K562 (cell line): ENCODE measurements around the gene CENPT. TPM values are rescaled to one million over a fixed set of nuclear protein-coding genes. Genes with fewer than 3 reads are reported as not detected.

ENCODE experiments used
- CHD2 ChIP-seq: IDR thresholded peaks from 2 replicates; pipeline ENCODE4 v1.6.1; 2011; ENCODE audit warnings: low read depth, low read length
- ETS2 ChIP-seq: IDR thresholded peaks from 2 replicates; pipeline ENCODE4 v1.6.1; 2016; ENCODE audit warnings: borderline replicate concordance, missing genetic modification characterization, mild to moderate bottlenecking, moderate library complexity, missing compliant biosample characterization; ENCODE audit not compliant: poor library complexity, severe bottlenecking
- FOXM1 ChIP-seq, 2 experiments: fragments of 450-650 bp in 1 of 2; sonication (generic) in 1 of 2; formaldehyde crosslinking in 1 of 2; IDR thresholded peaks; 2 replicates each; pipeline versions ENCODE4 v1.6.1 to v1.9.0; 2017 to 2022; ENCODE audit warnings: low read depth in 2 of 2, mild to moderate bottlenecking in 2 of 2, missing genetic modification reagents in 1 of 2, moderate library complexity in 1 of 2
- KAT7 ChIP-seq: sonication (generic); formaldehyde crosslinking; IDR thresholded peaks from 2 replicates; pipeline ENCODE4 v1.8.0; 2022; ENCODE audit warnings: missing genetic modification reagents, mild to moderate bottlenecking, borderline replicate concordance
- NRF1 ChIP-seq, 2 experiments: fragments of 450-650 bp; IDR thresholded peaks in 1 of 2; conservative IDR thresholded peaks in 1 of 2; 2 replicates each; pipeline ENCODE4 v1.6.1; 2014; ENCODE audit warnings: mild to moderate bottlenecking in 2 of 2
- POLR2G ChIP-seq: fragments of 200-400 bp; formaldehyde crosslinking; IDR thresholded peaks from 2 replicates; pipeline ENCODE4 v1.6.1; 2017; ENCODE audit warnings: low read depth, mild to moderate bottlenecking, antibody characterized with exemption, low read length, moderate library complexity
- PTBP1 ChIP-seq: fragments of 200-400 bp; formaldehyde crosslinking; IDR thresholded peaks from 2 replicates; pipeline ENCODE4 v1.6.1; 2017; ENCODE audit warnings: low read depth, low read length
- RBM17 ChIP-seq: fragments of 200-400 bp; formaldehyde crosslinking; IDR thresholded peaks from 2 replicates; pipeline ENCODE4 v1.6.1; 2017; ENCODE audit warnings: low read depth, mild to moderate bottlenecking, low read length, borderline replicate concordance
- SRSF1 ChIP-seq: fragments of 200-400 bp; formaldehyde crosslinking; IDR thresholded peaks from 2 replicates; pipeline ENCODE4 v1.6.1; 2017; ENCODE audit warnings: mild to moderate bottlenecking, low read depth, low read length, moderate library complexity
- TAF15 ChIP-seq: fragments of 200-400 bp; formaldehyde crosslinking; IDR thresholded peaks from 2 replicates; pipeline ENCODE4 v1.6.1; 2017; ENCODE audit warnings: mild to moderate bottlenecking, low read depth, low read length, moderate library complexity
- XRCC3 ChIP-seq: fragments of 450-650 bp; IDR thresholded peaks from 2 replicates; pipeline ENCODE4 v1.6.1; 2017; ENCODE audit warnings: mild to moderate bottlenecking, moderate library complexity
- ZNF3 ChIP-seq: fragments of 250-450 bp; sonication (Bioruptor Pico); IDR thresholded peaks from 2 replicates; pipeline ENCODE4 v1.5.0; 2021; ENCODE audit warnings: mild to moderate bottlenecking, moderate library complexity
- ZNF311 ChIP-seq: fragments of 250-450 bp; sonication (Bioruptor Pico); IDR thresholded peaks from 2 replicates; pipeline ENCODE4 v1.4.0; 2020; ENCODE audit warnings: mild to moderate bottlenecking, moderate library complexity
- ZNF668 ChIP-seq: fragments of 250-450 bp; sonication (Bioruptor Pico); IDR thresholded peaks from 2 replicates; pipeline ENCODE4 v1.8.0; 2022; ENCODE audit warnings: mild to moderate bottlenecking, inconsistent platforms
- polyA plus RNA-seq, 8 experiments: library from polyadenylated mRNA; depleted of rRNA in 4 of 8; stranded (reverse) in 5 of 8; unstranded in 3 of 8; fragments of >200 nt; fragmentation: Nextera tagmentation in 2 of 8; fragmentation: Illumina TruSeq in 1 of 8; extraction: Ambion mirVana in 2 of 8; extraction: Trizol in 1 of 8; gene quantifications; 2 replicates each; pipeline versions ENCODE4 v1.2.1 to v1.2.3, GENCODE V29; 2011 to 2014; ENCODE audit warnings: inconsistent platforms in 1 of 8, missing spikeins in 1 of 8
- total RNA-seq, 7 experiments: library from RNA; depleted of rRNA in 6 of 7; stranded (reverse); fragments of >200 nt in 6 of 7; fragmentation: Illumina TruSeq in 2 of 7; extraction: Trizol in 2 of 7; gene quantifications; 2 replicates each; pipeline versions ENCODE4 v1.2.1 to v1.2.3, GENCODE V29; 2011 to 2021; ENCODE audit warnings: low replicate concordance in 1 of 7
- TF ChIP-seq, protein P1 (sequence below), 2 experiments: fragments of 450-650 bp in 1 of 2; IDR thresholded peaks; 2 replicates each; pipeline ENCODE4 v1.6.1; 2011 to 2017; ENCODE audit warnings: low read depth in 2 of 2, antibody characterized with exemption in 1 of 2, borderline replicate concordance in 1 of 2, low read length in 1 of 2, mild to moderate bottlenecking in 1 of 2, mixed read lengths in 1 of 2; ENCODE audit not compliant: control insufficient read depth in 1 of 2
- TF ChIP-seq, protein P2 (sequence below): sonication (generic); formaldehyde crosslinking; IDR thresholded peaks from 2 replicates; pipeline ENCODE4 v1.8.0; 2022; ENCODE audit warnings: mild to moderate bottlenecking, missing genetic modification reagents, borderline replicate concordance
- TF ChIP-seq, protein P3 (sequence below): sonication (generic); formaldehyde crosslinking; IDR thresholded peaks from 2 replicates; pipeline ENCODE4 v1.8.1; 2023; ENCODE audit warnings: mild to moderate bottlenecking, missing genetic modification reagents
- TF ChIP-seq, protein P4 (sequence below): fragments of 450-650 bp; IDR thresholded peaks from 2 replicates; pipeline ENCODE4 v1.6.1; 2016; ENCODE audit warnings: missing biosample characterization, missing genetic modification characterization

Gene CENPT
- total and polyA plus RNA-seq, 9 of the 15 experiments (the other 6 are each of a cell fraction or from before 2014, with no cell fraction given), result 3.6 to 94.2 (median 44.1) TPM

DNA sequence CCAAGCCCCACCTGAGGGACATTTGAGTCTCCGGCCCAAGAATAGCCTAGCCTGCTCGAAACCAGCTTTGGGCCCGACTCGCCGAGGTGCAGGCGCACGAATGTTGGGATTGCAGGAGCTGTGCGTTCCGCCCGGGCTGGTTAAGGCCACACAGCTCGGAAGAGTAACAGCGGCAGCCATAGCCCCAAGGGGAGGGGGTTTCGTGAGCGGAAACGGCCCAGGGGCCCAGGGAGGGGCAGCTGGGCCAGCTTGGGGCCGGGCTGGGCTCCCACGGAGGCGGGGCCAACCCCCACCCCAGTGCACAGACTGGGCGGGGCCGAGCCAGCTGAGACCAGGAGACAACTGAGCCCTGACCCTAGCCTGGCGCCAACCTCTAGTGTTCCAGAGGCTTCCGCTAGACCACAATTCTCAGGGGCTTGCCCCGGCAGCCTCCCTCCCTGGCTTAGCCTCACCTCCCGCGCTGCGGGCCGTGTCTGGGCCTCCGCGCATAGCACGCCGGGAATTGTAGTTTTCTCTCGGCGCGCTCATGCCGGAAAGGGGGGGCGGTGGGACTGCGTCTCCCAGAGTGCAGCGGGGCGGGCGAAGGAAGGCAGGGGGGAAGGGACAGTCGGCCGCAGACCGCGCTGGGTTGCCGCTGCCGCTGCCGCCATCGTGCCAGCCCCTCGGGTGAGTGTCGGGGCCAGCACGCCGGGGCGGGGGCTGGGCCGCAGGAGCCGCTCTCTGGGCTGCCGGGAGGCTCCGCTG lies 1.0 kb downstream of the CENPT start, which contains the start of gene NUTF2 (continued):
- TF ChIP-seq, protein P1, sequence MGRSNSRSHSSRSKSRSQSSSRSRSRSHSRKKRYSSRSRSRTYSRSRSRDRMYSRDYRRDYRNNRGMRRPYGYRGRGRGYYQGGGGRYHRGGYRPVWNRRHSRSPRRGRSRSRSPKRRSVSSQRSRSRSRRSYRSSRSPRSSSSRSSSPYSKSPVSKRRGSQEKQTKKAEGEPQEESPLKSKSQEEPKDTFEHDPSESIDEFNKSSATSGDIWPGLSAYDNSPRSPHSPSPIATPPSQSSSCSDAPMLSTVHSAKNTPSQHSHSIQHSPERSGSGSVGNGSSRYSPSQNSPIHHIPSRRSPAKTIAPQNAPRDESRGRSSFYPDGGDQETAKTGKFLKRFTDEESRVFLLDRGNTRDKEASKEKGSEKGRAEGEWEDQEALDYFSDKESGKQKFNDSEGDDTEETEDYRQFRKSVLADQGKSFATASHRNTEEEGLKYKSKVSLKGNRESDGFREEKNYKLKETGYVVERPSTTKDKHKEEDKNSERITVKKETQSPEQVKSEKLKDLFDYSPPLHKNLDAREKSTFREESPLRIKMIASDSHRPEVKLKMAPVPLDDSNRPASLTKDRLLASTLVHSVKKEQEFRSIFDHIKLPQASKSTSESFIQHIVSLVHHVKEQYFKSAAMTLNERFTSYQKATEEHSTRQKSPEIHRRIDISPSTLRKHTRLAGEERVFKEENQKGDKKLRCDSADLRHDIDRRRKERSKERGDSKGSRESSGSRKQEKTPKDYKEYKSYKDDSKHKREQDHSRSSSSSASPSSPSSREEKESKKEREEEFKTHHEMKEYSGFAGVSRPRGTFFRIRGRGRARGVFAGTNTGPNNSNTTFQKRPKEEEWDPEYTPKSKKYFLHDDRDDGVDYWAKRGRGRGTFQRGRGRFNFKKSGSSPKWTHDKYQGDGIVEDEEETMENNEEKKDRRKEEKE (IDR thresholded peaks at IDR 0.05; ENCODE audit: borderline replicate concordance in 1 of 2, control insufficient read depth in 1 of 2, low read depth in 2 of 2, low read length in 1 of 2), result peak in 1 of 2 experiments; percentile 72; a peak in 1 of 4 replicates
- TF ChIP-seq ZNF668 (CRISPR knock-in tag) (no peak), NRF1 (conservative IDR thresholded peaks at IDR 0.05 in 1 of 2, IDR thresholded peaks at IDR 0.05 in 1 of 2) (peak; percentile 77 to 82), SRSF1 (no peak), ZNF311 (CRISPR knock-in tag) (no peak), PTBP1 (no peak), ETS2 (tag) (no peak), XRCC3 (no peak), FOXM1 (IDR thresholded peaks at IDR 0.05; ENCODE audit: low read depth) (peak; percentile 41; the same call in 1 of the 2 replicates), FOXM1 (CRISPR knock-in tag; IDR thresholded peaks at IDR 0.05; ENCODE audit: low read depth) (0 out of 2 replicates have a peak, but pooled peaks have one; percentile 29), RBM17 (no peak), POLR2G (peak; percentile 93), KAT7 (CRISPR knock-in tag) (no peak), CHD2 (peak; percentile 76), ZNF3 (CRISPR knock-in tag) (no peak), TAF15 (no peak)
- TF ChIP-seq, protein P2, sequence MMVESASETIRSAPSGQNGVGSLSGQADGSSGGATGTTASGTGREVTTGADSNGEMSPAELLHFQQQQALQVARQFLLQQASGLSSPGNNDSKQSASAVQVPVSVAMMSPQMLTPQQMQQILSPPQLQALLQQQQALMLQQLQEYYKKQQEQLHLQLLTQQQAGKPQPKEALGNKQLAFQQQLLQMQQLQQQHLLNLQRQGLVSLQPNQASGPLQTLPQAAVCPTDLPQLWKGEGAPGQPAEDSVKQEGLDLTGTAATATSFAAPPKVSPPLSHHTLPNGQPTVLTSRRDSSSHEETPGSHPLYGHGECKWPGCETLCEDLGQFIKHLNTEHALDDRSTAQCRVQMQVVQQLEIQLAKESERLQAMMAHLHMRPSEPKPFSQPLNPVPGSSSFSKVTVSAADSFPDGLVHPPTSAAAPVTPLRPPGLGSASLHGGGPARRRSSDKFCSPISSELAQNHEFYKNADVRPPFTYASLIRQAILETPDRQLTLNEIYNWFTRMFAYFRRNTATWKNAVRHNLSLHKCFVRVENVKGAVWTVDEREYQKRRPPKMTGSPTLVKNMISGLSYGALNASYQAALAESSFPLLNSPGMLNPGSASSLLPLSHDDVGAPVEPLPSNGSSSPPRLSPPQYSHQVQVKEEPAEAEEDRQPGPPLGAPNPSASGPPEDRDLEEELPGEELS (CRISPR knock-in tag), result 0 out of 2 replicates have a peak, but pooled peaks have one; percentile 31
- TF ChIP-seq, protein P3, sequence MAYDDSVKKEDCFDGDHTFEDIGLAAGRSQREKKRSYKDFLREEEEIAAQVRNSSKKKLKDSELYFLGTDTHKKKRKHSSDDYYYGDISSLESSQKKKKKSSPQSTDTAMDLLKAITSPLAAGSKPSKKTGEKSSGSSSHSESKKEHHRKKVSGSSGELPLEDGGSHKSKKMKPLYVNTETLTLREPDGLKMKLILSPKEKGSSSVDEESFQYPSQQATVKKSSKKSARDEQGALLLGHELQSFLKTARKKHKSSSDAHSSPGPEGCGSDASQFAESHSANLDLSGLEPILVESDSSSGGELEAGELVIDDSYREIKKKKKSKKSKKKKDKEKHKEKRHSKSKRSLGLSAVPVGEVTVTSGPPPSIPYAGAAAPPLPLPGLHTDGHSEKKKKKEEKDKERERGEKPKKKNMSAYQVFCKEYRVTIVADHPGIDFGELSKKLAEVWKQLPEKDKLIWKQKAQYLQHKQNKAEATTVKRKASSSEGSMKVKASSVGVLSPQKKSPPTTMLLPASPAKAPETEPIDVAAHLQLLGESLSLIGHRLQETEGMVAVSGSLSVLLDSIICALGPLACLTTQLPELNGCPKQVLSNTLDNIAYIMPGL (CRISPR knock-in tag), result no peak
- TF ChIP-seq, protein P4, sequence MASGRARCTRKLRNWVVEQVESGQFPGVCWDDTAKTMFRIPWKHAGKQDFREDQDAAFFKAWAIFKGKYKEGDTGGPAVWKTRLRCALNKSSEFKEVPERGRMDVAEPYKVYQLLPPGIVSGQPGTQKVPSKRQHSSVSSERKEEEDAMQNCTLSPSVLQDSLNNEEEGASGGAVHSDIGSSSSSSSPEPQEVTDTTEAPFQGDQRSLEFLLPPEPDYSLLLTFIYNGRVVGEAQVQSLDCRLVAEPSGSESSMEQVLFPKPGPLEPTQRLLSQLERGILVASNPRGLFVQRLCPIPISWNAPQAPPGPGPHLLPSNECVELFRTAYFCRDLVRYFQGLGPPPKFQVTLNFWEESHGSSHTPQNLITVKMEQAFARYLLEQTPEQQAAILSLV (tag), result no peak
